GM23338 (cell line): ENCODE measurements around the gene MSL2. TPM values are rescaled to one million over a fixed set of nuclear protein-coding genes. Genes with fewer than 3 reads are reported as not detected.

ENCODE experiments used
- ATAC-seq: fragments of 200-7000 bp; cut with Tn5 transposase; 3 replicates; pipeline ENCODE4 v1.9.1; 2020
- DNase-seq: peaks from one replicate; pipeline ENCODE4 v3.0.0-alpha.2; 2015; ENCODE audit warnings: low spot score
- H2AFZ ChIP-seq: fragments of 200-600 bp; sonication (generic); 2 replicates; pipeline ENCODE4 v1.8.0; 2016; ENCODE audit warnings: antibody characterized with exemption, mild to moderate bottlenecking, moderate library complexity
- H3F3A ChIP-seq: fragments of 200-600 bp; sonication (generic); replicated peaks from 2 replicates; pipeline ENCODE4 v1.8.0; 2017; ENCODE audit warnings: antibody characterized with exemption, mixed run types, low read depth
- H3K27ac ChIP-seq: fragments of 200-600 bp; sonication (generic); 2 replicates; pipeline ENCODE4 v1.6.1; 2016; ENCODE audit warnings: low read depth
- H3K27me3 ChIP-seq: fragments of 200-600 bp; sonication (generic); 2 replicates; pipeline ENCODE4 v1.8.0; 2016; ENCODE audit warnings: mild to moderate bottlenecking, mixed run types, moderate library complexity; ENCODE audit not compliant: insufficient read depth
- H3K36me3 ChIP-seq: fragments of 200-600 bp; sonication (generic); 2 replicates; pipeline ENCODE4 v1.8.0; 2016; ENCODE audit warnings: mild to moderate bottlenecking; ENCODE audit not compliant: insufficient read depth
- H3K4me1 ChIP-seq: fragments of 200-600 bp; sonication (generic); 2 replicates; pipeline ENCODE4 v1.8.0; 2016; ENCODE audit warnings: mild to moderate bottlenecking, moderate library complexity; ENCODE audit not compliant: insufficient read depth
- H3K4me2 ChIP-seq: fragments of 200-600 bp; sonication (generic); 2 replicates; pipeline ENCODE4 v1.7.1; 2017; ENCODE audit warnings: mixed run types
- H3K4me3 ChIP-seq: fragments of 200-600 bp; sonication (generic); 2 replicates; pipeline ENCODE4 v1.6.1; 2016; ENCODE audit warnings: mixed run types
- H3K79me2 ChIP-seq: fragments of 200-600 bp; sonication (generic); replicated peaks from 2 replicates; pipeline ENCODE4 v1.8.0; 2017; ENCODE audit warnings: mild to moderate bottlenecking; ENCODE audit not compliant: insufficient read depth
- H3K9me2 ChIP-seq: fragments of 200-600 bp; sonication (generic); 2 replicates; pipeline ENCODE4 v1.8.0; 2017; ENCODE audit not compliant: insufficient read depth
- H4K20me1 ChIP-seq: fragments of 200-600 bp; sonication (generic); replicated peaks from 2 replicates; pipeline ENCODE4 v1.8.0; 2017; ENCODE audit warnings: mild to moderate bottlenecking; ENCODE audit not compliant: insufficient read depth
- H3K27ac Mint-ChIP-seq: 2 replicates; pipeline ENCODE4 v1.8.0; 2020; ENCODE audit warnings: inconsistent platforms, mild to moderate bottlenecking, moderate library complexity, mixed read lengths
- H3K27me3 Mint-ChIP-seq: 3 replicates; pipeline ENCODE4 v1.8.0; 2022; ENCODE audit warnings: low read depth, mild to moderate bottlenecking, moderate library complexity, mixed read lengths, inconsistent platforms; ENCODE audit not compliant: insufficient read depth, poor library complexity
- H3K36me3 Mint-ChIP-seq: 3 replicates; pipeline ENCODE4 v1.8.0; 2021; ENCODE audit warnings: low read depth, mild to moderate bottlenecking, inconsistent platforms, moderate library complexity, mixed read lengths
- H3K4me1 Mint-ChIP-seq: 3 replicates; pipeline ENCODE4 v1.8.0; 2020; ENCODE audit warnings: mild to moderate bottlenecking, inconsistent platforms, mixed read lengths
- H3K4me3 Mint-ChIP-seq: 3 replicates; pipeline ENCODE4 v1.8.0; 2021; ENCODE audit warnings: moderate library complexity, mild to moderate bottlenecking, inconsistent platforms, mixed read lengths
- H3K9me3 Mint-ChIP-seq: 3 replicates; pipeline ENCODE4 v1.8.0; 2020; ENCODE audit warnings: moderate library complexity, mild to moderate bottlenecking, inconsistent platforms, mixed read lengths
- CREB1 ChIP-seq: fragments of 250-450 bp; sonication (Bioruptor Pico); IDR thresholded peaks from 2 replicates; pipeline ENCODE4 v1.5.0; 2020; ENCODE audit warnings: low read depth, mild to moderate bottlenecking, moderate library complexity
- ETS1 ChIP-seq: IDR thresholded peaks from 2 replicates; pipeline ENCODE4 v1.6.1; 2016; ENCODE audit warnings: antibody characterized with exemption
- NANOG ChIP-seq: IDR thresholded peaks from 2 replicates; pipeline ENCODE4 v1.6.1; 2016; ENCODE audit warnings: antibody characterized with exemption, borderline replicate concordance
- POLR2AphosphoS5 ChIP-seq: IDR thresholded peaks from 2 replicates; pipeline ENCODE4 v1.6.1; 2016; ENCODE audit warnings: antibody characterized with exemption, low read depth
- polyA plus RNA-seq: library from polyadenylated mRNA; unstranded; fragments of >200 nt; fragmentation: Nextera tagmentation; extraction: Ambion mirVana; gene quantifications from 2 replicates; pipeline ENCODE4 v1.2.1, GENCODE V29; 2016
- total RNA-seq: library from RNA; depleted of rRNA; stranded (reverse); fragments of >200 nt; shearing (Covaris generic); gene quantifications from 2 replicates; pipeline ENCODE4 v1.2.3, GENCODE V29; 2014
- TF ChIP-seq, protein P1 (sequence below): fragments of 250-450 bp; sonication (Bioruptor Pico); IDR thresholded peaks from 2 replicates; pipeline ENCODE4 v1.5.0; 2020; ENCODE audit warnings: mild to moderate bottlenecking, moderate library complexity
- TF ChIP-seq, protein P2 (sequence below): IDR thresholded peaks from one replicate; pipeline ENCODE4 v1.6.1; 2018; ENCODE audit warnings: antibody characterized with exemption; ENCODE audit not compliant: unreplicated experiment

Gene MSL2
- total and polyA plus RNA-seq, 2 experiments from 2014 or later = 7.5 to 50.6 TPM

GRCh38 chr3:136152176-136152843 is 43.8 kb downstream of the MSL2 start:
- Mint-ChIP-seq H3K9me3 (no peaks in the 10 kb centered on the region; the same call in 2 of the 3 replicates), H3K27me3 (no peaks in the 10 kb centered on the region), H3K27ac (no peak overlapping the region), H3K36me3 (peaks cover 16% of the 10 kb centered on the region; the same call in 2 of the 3 replicates), H3K4me1 (peaks cover 9% of the 10 kb centered on the region; the same call in 2 of the 3 replicates), H3K4me3 (no peak overlapping the region)
- Histone ChIP-seq H3K4me1 (peaks cover 9% of the 10 kb centered on the region), H2AFZ (no peak overlapping the region), H3K4me2 (no peak overlapping the region), H3F3A (no peaks in the 10 kb centered on the region), H3K27me3 (no peaks in the 10 kb centered on the region), H4K20me1 (peaks cover 73% of the 10 kb centered on the region), H3K9me2 (no peaks in the 10 kb centered on the region), H3K27ac (no peak overlapping the region), H3K4me3 (no peak overlapping the region), H3K79me2 (peaks cover 92% of the 10 kb centered on the region), H3K36me3 (peaks cover 8% of the 10 kb centered on the region; the same call in 1 of the 2 replicates)
- ATAC-seq (no peak), DNase-seq (no peak)
- TF ChIP-seq NANOG (no peak), ETS1 (no peak), CREB1 (CRISPR knock-in tag) (no peak), POLR2AphosphoS5 (no peak)
- TF ChIP-seq, protein P1, sequence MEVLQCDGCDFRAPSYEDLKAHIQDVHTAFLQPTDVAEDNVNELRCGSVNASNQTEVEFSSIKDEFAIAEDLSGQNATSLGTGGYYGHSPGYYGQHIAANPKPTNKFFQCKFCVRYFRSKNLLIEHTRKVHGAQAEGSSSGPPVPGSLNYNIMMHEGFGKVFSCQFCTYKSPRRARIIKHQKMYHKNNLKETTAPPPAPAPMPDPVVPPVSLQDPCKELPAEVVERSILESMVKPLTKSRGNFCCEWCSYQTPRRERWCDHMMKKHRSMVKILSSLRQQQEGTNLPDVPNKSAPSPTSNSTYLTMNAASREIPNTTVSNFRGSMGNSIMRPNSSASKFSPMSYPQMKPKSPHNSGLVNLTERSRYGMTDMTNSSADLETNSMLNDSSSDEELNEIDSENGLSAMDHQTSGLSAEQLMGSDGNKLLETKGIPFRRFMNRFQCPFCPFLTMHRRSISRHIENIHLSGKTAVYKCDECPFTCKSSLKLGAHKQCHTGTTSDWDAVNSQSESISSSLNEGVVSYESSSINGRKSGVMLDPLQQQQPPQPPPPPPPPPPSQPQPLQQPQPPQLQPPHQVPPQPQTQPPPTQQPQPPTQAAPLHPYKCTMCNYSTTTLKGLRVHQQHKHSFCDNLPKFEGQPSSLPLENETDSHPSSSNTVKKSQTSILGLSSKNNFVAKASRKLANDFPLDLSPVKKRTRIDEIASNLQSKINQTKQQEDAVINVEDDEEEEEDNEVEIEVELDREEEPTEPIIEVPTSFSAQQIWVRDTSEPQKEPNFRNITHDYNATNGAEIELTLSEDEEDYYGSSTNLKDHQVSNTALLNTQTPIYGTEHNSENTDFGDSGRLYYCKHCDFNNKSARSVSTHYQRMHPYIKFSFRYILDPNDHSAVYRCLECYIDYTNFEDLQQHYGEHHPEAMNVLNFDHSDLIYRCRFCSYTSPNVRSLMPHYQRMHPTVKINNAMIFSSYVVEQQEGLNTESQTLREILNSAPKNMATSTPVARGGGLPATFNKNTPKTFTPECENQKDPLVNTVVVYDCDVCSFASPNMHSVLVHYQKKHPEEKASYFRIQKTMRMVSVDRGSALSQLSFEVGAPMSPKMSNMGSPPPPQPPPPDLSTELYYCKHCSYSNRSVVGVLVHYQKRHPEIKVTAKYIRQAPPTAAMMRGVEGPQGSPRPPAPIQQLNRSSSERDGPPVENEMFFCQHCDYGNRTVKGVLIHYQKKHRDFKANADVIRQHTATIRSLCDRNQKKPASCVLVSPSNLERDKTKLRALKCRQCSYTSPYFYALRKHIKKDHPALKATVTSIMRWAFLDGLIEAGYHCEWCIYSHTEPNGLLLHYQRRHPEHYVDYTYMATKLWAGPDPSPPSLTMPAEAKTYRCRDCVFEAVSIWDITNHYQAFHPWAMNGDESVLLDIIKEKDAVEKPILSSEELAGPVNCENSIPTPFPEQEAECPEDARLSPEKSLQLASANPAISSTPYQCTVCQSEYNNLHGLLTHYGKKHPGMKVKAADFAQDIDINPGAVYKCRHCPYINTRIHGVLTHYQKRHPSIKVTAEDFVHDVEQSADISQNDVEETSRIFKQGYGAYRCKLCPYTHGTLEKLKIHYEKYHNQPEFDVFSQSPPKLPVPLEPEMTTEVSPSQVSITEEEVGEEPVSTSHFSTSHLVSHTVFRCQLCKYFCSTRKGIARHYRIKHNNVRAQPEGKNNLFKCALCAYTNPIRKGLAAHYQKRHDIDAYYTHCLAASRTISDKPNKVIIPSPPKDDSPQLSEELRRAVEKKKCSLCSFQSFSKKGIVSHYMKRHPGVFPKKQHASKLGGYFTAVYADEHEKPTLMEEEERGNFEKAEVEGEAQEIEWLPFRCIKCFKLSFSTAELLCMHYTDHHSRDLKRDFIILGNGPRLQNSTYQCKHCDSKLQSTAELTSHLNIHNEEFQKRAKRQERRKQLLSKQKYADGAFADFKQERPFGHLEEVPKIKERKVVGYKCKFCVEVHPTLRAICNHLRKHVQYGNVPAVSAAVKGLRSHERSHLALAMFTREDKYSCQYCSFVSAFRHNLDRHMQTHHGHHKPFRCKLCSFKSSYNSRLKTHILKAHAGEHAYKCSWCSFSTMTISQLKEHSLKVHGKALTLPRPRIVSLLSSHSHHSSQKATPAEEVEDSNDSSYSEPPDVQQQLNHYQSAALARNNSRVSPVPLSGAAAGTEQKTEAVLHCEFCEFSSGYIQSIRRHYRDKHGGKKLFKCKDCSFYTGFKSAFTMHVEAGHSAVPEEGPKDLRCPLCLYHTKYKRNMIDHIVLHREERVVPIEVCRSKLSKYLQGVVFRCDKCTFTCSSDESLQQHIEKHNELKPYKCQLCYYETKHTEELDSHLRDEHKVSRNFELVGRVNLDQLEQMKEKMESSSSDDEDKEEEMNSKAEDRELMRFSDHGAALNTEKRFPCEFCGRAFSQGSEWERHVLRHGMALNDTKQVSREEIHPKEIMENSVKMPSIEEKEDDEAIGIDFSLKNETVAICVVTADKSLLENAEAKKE (CRISPR knock-in tag) = no peak
- TF ChIP-seq, protein P2, sequence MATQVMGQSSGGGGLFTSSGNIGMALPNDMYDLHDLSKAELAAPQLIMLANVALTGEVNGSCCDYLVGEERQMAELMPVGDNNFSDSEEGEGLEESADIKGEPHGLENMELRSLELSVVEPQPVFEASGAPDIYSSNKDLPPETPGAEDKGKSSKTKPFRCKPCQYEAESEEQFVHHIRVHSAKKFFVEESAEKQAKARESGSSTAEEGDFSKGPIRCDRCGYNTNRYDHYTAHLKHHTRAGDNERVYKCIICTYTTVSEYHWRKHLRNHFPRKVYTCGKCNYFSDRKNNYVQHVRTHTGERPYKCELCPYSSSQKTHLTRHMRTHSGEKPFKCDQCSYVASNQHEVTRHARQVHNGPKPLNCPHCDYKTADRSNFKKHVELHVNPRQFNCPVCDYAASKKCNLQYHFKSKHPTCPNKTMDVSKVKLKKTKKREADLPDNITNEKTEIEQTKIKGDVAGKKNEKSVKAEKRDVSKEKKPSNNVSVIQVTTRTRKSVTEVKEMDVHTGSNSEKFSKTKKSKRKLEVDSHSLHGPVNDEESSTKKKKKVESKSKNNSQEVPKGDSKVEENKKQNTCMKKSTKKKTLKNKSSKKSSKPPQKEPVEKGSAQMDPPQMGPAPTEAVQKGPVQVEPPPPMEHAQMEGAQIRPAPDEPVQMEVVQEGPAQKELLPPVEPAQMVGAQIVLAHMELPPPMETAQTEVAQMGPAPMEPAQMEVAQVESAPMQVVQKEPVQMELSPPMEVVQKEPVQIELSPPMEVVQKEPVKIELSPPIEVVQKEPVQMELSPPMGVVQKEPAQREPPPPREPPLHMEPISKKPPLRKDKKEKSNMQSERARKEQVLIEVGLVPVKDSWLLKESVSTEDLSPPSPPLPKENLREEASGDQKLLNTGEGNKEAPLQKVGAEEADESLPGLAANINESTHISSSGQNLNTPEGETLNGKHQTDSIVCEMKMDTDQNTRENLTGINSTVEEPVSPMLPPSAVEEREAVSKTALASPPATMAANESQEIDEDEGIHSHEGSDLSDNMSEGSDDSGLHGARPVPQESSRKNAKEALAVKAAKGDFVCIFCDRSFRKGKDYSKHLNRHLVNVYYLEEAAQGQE = no peak
